ENCODE results near the gene KRIT1. TPM values are rescaled to one million over a fixed set of nuclear protein-coding genes. Genes with fewer than 3 reads are reported as not detected.

The KRIT1 gene
- total RNA-seq, 1 donor from 2014 or later = 58.1 TPM

- no peak for DNase-seq (ENCODE audit: low read depth)
Measured at GRCh38 chr7:92155108-92155739, 90.5 kb downstream of the KRIT1 start.

DNA sequence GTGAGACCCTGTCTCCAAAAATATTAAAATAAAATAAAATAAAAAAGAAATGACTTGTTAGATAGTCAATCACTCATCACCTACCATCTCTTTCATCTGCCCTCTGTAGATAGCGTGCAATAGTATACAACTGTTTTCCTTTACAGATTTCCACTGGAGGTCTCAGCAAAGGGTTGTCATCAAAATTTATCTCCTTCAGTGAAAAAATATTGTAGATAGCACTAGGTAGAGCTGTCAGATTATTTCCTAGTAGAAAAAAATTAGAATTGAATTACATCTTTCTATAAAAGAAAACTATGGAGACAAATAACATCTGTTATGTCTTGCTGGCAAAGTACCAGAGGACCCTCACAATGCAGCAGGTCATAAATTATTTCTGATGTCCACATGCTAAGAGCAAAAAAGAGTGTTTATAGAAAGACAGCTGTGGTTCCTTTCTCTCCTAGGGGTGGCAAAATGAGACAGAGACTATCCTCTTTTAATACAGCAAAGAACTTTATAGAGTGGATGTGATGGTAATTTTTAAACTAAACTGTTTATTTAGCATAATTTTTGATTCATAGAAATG lies 95.2 kb downstream of the KRIT1 start:
- no peak for DNase-seq (ENCODE audit: low read depth)

DNA sequence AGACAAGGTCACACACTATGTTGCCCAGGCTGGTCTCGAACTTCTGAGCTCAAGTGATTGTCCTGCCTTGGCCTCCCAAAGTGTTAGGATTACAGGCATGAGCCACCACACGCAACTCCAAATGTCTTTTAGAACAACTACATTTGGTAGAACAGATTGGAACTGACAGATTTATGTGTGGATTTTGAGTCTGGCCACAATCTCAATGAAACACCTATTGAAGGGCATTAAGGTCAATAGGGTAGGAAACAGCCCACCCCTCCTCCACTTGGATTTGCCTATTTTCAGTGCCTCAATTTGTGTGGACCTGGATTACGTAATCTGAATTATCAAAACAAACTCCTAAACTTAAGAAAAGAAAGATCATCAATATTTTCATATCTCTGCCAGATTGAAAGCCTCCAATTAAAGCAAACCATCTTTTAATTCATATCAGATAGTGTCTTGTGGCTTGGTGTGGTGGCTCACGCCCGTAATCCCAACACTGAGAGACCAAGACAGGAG lies 95.9 kb downstream of the KRIT1 start:
- DNase-seq (ENCODE audit: low read depth) = no peak

Other genes starting within 250 kb of the KRIT1 start
- 123 and 425 TPM in 2 replicates for gene CYP51A1, start 111.4 kb downstream of the KRIT1 start, total RNA-seq
- gene LRRD1, start 66.8 kb downstream of the KRIT1 start, total RNA-seq = 0.05 TPM in 1 of 2 replicates, not detected in the other
- 56.4 and 80.2 TPM in 2 replicates for gene ANKIB1, start 60 bp upstream of the KRIT1 start, total RNA-seq
- gene GATAD1, start 201.6 kb upstream of the KRIT1 start, total RNA-seq = 16.5 and 24.0 TPM in 2 replicates
- gene ERVW-1, start 232.0 kb upstream of the KRIT1 start, total RNA-seq = not detected in 2 replicates

Data from renal cortical epithelial cell (primary cell).